GM21576 (cell line): ENCODE measurements around the gene TH.

Experiments used
- ATAC-seq: cut with Tn5 transposase; IDR thresholded peaks from one replicate; pipeline ENCODE4 v1.9.1; 2021; ENCODE audit warnings: mild to moderate bottlenecking, moderate library complexity; ENCODE audit not compliant: unreplicated experiment

TH gene

GRCh38 chr11:2209370-2209801, 37.8 kb upstream of the TH start:
- ATAC-seq, result no peak

GRCh38 chr11:2208691-2209369, 37.2 kb upstream of the TH start:
- ATAC-seq, result no peak

GRCh38 chr11:2207773-2208621, 36.4 kb upstream of the TH start:
- no peak for ATAC-seq

GRCh38 chr11:2207212-2207611, 35.6 kb upstream of the TH start:
- ATAC-seq, result no peak

GRCh38 chr11:2205981-2206690, 34.5 kb upstream of the TH start:
- ATAC-seq, result no peak

- ATAC-seq, result no peak
These were observed 33.7 kb upstream of the TH start for GRCh38 chr11:2205214-2205720.

GRCh38 chr11:2204361-2205213, 33.0 kb upstream of the TH start:
- ATAC-seq, result no peak

GRCh38 chr11:2203440-2204259, 32.0 kb upstream of the TH start:
- ATAC-seq, result no peak

GRCh38 chr11:2202900-2203439, 31.4 kb upstream of the TH start:
- no peak for ATAC-seq

GRCh38 chr11:2202071-2202899, 30.7 kb upstream of the TH start:
- no peak for ATAC-seq

GRCh38 chr11:2201542-2201941, 29.9 kb upstream of the TH start:
- ATAC-seq, result no peak

GRCh38 chr11:2200957-2201519, 29.4 kb upstream of the TH start:
- no peak for ATAC-seq

GRCh38 chr11:2200536-2200935, 28.9 kb upstream of the TH start:
- no peak for ATAC-seq

GRCh38 chr11:2199466-2200341, 28.1 kb upstream of the TH start:
- no peak for ATAC-seq

GRCh38 chr11:2198621-2199365, 27.2 kb upstream of the TH start:
- no peak for ATAC-seq

- ATAC-seq, result no peak
These were observed 26.3 kb upstream of the TH start for GRCh38 chr11:2197771-2198520.
